HG03378 (cell line): ENCODE data around the gene EPS8L2.
"Not testable (repeated sequence)": the region's sequence is repeated elsewhere in the genome, so short reads cannot be mapped to it uniquely, and the experiment has no call there.

Experiments
- ATAC-seq: cut with Tn5 transposase; IDR thresholded peaks from one replicate; pipeline ENCODE4 v1.9.1; 2021; ENCODE audit warnings: mild to moderate bottlenecking, moderate library complexity; ENCODE audit not compliant: unreplicated experiment

EPS8L2 gene

GRCh38 chr11:689625-690024 lies 16.4 kb upstream of the EPS8L2 start:
- ATAC-seq, result no peak

- not testable (repeated sequence) for ATAC-seq
Observed at GRCh38 chr11:690244-690643, 15.8 kb upstream of the EPS8L2 start.

GRCh38 chr11:690738-691633 lies 15.0 kb upstream of the EPS8L2 start:
- no peak for ATAC-seq

- ATAC-seq, result no peak
Observed at GRCh38 chr11:691710-692590, 14.1 kb upstream of the EPS8L2 start.

- no peak for ATAC-seq
Observed at GRCh38 chr11:692824-693414, 13.1 kb upstream of the EPS8L2 start.

GRCh38 chr11:693415-693831 lies 12.6 kb upstream of the EPS8L2 start:
- no peak for ATAC-seq

GRCh38 chr11:693887-694562 lies 12.0 kb upstream of the EPS8L2 start:
- no peak for ATAC-seq

- ATAC-seq, result no peak
Observed at GRCh38 chr11:694563-695287, 11.3 kb upstream of the EPS8L2 start, which contains the start of gene DEAF1. Gene DEAF1 (minus strand): TSS chr11:695222. CDS start chr11:695047, 175 bp downstream.

- ATAC-seq, result peak; percentile 82
Observed at GRCh38 chr11:695288-695537, 10.8 kb upstream of the EPS8L2 start.

GRCh38 chr11:695538-696248 lies 10.3 kb upstream of the EPS8L2 start, which contains the start of gene TMEM80:
Gene TMEM80 (plus strand): TSS chr11:695816. CDS start chr11:695828, 12 bp downstream.
- peak; percentile 72 for ATAC-seq

GRCh38 chr11:696955-697491 lies 9.0 kb upstream of the EPS8L2 start:
- ATAC-seq, result no peak

- no peak for ATAC-seq
Observed at GRCh38 chr11:697811-698311, 8.2 kb upstream of the EPS8L2 start.

- ATAC-seq, result no peak
Observed at GRCh38 chr11:698493-699115, 7.4 kb upstream of the EPS8L2 start.

- no peak for ATAC-seq
Observed at GRCh38 chr11:699116-699508, 6.9 kb upstream of the EPS8L2 start.

- ATAC-seq, result no peak
Observed at GRCh38 chr11:699753-700152, 6.3 kb upstream of the EPS8L2 start.

- ATAC-seq, result no peak
Observed at GRCh38 chr11:701741-702461, 4.1 kb upstream of the EPS8L2 start.

GRCh38 chr11:702462-703461 lies 3.3 kb upstream of the EPS8L2 start:
- ATAC-seq, result no peak
